H1 (cell line): ENCODE results near the gene EWSR1. TPM values are rescaled to one million over a fixed set of nuclear protein-coding genes. Genes with fewer than 3 reads are reported as not detected.

Experiments used
- CTCF ChIA-PET: fragments of 300-600 bp; sonication (Branson Sonifier 250); formaldehyde crosslinking; loops from one replicate; lab custom pipeline; 2021; ENCODE audit not compliant: partially characterized antibody; lab: Charles Lee
- POLR2A ChIA-PET: fragments of 300-600 bp; sonication (Branson Sonifier 250); formaldehyde crosslinking; loops from one replicate; lab custom pipeline; 2021; ENCODE audit warnings: inconsistent platforms; ENCODE audit not compliant: partially characterized antibody; lab: Charles Lee
- DNase-seq, 2 experiments: peaks; one replicate each; pipeline versions ENCODE4 v3.0.0 to v3.0.0-alpha.2; 2010 to 2022; ENCODE audit warnings: low spot score in 2 of 2, low read depth in 1 of 2, mixed read lengths in 1 of 2
- FAIRE-seq: peaks from 2 replicates; lab custom pipeline; 2011; peaks lifted over from hg19 to GRCh38; lab: Jason Lieb, UNC
- H2AFZ ChIP-seq: 2 replicates; pipeline ENCODE4 v1.8.1; 2012; ENCODE audit warnings: low read length, inconsistent platforms
- H2AK5ac ChIP-seq: 2 replicates; pipeline ENCODE4 v1.6.1; 2013; ENCODE audit warnings: low read depth, low read length
- H2BK120ac ChIP-seq: replicated peaks from 2 replicates; pipeline ENCODE3; 2013; ENCODE audit warnings: low read depth, low read length, inconsistent platforms
- H2BK12ac ChIP-seq: 2 replicates; pipeline ENCODE4 v1.6.1; 2013; ENCODE audit warnings: low read depth, low read length
- H2BK15ac ChIP-seq: 2 replicates; pipeline ENCODE4 v1.6.1; 2013; ENCODE audit warnings: low read length
- H2BK20ac ChIP-seq: 2 replicates; pipeline ENCODE4 v1.6.1; 2013; ENCODE audit warnings: low read length
- H2BK5ac ChIP-seq: 2 replicates; pipeline ENCODE4 v1.6.1; 2013; ENCODE audit warnings: low read depth, low read length
- H3K14ac ChIP-seq: 2 replicates; pipeline ENCODE4 v1.6.1; 2013; ENCODE audit warnings: inconsistent platforms; ENCODE audit not compliant: insufficient read length
- H3K18ac ChIP-seq: 2 replicates; pipeline ENCODE4 v1.6.1; 2013; ENCODE audit warnings: low read length; ENCODE audit errors: extremely low read depth
- H3K23ac ChIP-seq: 2 replicates; pipeline ENCODE4 v1.6.1; 2013; ENCODE audit warnings: inconsistent platforms; ENCODE audit not compliant: insufficient read length
- H3K23me2 ChIP-seq: 2 replicates; pipeline ENCODE4 v1.6.1; 2013; ENCODE audit warnings: low read depth, low read length
- H3K27ac ChIP-seq: 2 replicates; pipeline ENCODE4 v1.6.1; 2011; ENCODE audit warnings: low read depth, low read length, inconsistent platforms
- H3K27me3 ChIP-seq, 4 experiments: replicated peaks in 1 of 4; 1 replicate in 1 of 4; 2 replicates in 3 of 4; pipeline versions ENCODE4 v1.6.1 to v1.8.1; 2011 to 2013; ENCODE audit warnings: low read length in 3 of 4, mild to moderate bottlenecking in 3 of 4, inconsistent platforms in 2 of 4, mixed read lengths in 2 of 4, moderate library complexity in 1 of 4; ENCODE audit not compliant: control insufficient read depth in 3 of 4, insufficient read depth in 3 of 4; ENCODE audit errors: extremely low read depth in 1 of 4
- H3K36me3 ChIP-seq, 4 experiments: 2 replicates each; pipeline versions ENCODE4 v1.6.1 to v1.8.1; 2011 to 2013; ENCODE audit warnings: mild to moderate bottlenecking in 4 of 4, low read length in 3 of 4, moderate library complexity in 2 of 4, control low read depth in 1 of 4, inconsistent platforms in 1 of 4; ENCODE audit not compliant: insufficient read depth in 4 of 4, control insufficient read depth in 2 of 4
- H3K4ac ChIP-seq: replicated peaks from 2 replicates; pipeline ENCODE3; 2013; ENCODE audit warnings: low read length, low read depth, mixed read lengths, inconsistent platforms; ENCODE audit not compliant: insufficient read length
- H3K4me1 ChIP-seq, 4 experiments: replicated peaks in 1 of 4; 1 replicate in 1 of 4; 2 replicates in 3 of 4; pipeline versions ENCODE4 v1.6.1 to v1.8.1; 2011 to 2013; ENCODE audit warnings: low read length in 3 of 4, inconsistent platforms in 2 of 4, mixed read lengths in 1 of 4; ENCODE audit not compliant: insufficient read depth in 4 of 4, control insufficient read depth in 3 of 4
- H3K4me2 ChIP-seq, 2 experiments: 2 replicates each; pipeline versions ENCODE4 v1.6.1 to v1.8.1; 2011 to 2013; ENCODE audit warnings: low read depth in 2 of 2, low read length in 2 of 2, control low read depth in 1 of 2, inconsistent platforms in 1 of 2, mild to moderate bottlenecking in 1 of 2; ENCODE audit not compliant: insufficient read depth in 1 of 2
- H3K4me3 ChIP-seq, 4 experiments: fragments of 200-600, 300-600 bp in 1 of 4; sonication (generic), shearing (Covaris generic), sonication (Bioruptor Twin) in 1 of 4; 2 replicates each; pipeline versions ENCODE4 v1.5.1 to v1.8.1; 2011 to 2016; ENCODE audit warnings: low read length in 4 of 4, low read depth in 3 of 4, control low read depth in 2 of 4, inconsistent platforms in 2 of 4, mild to moderate bottlenecking in 2 of 4, mixed read lengths in 1 of 4, moderate library complexity in 1 of 4; ENCODE audit not compliant: insufficient read depth in 2 of 4; ENCODE audit errors: extremely low read depth in 1 of 4
- H3K56ac ChIP-seq: replicated peaks from 2 replicates; pipeline ENCODE3; 2013; ENCODE audit warnings: low read depth, mild to moderate bottlenecking, mixed read lengths, low read length, inconsistent platforms; ENCODE audit not compliant: insufficient read length
- H3K79me1 ChIP-seq: 2 replicates; pipeline ENCODE4 v1.6.1; 2013; ENCODE audit warnings: low read depth, low read length, control low read depth
- H3K79me2 ChIP-seq, 2 experiments: 2 replicates each; pipeline versions ENCODE4 v1.6.1 to v1.8.1; 2012 to 2013; ENCODE audit warnings: low read length in 2 of 2, mild to moderate bottlenecking in 2 of 2, inconsistent platforms in 1 of 2; ENCODE audit not compliant: insufficient read depth in 2 of 2, control insufficient read depth in 1 of 2
- H3K9ac ChIP-seq, 4 experiments: replicated peaks in 1 of 4; 1 replicate in 1 of 4; 2 replicates in 3 of 4; pipeline versions ENCODE4 v1.6.1 to v1.8.1; 2011 to 2013; ENCODE audit warnings: low read depth in 3 of 4, low read length in 3 of 4, control low read depth in 2 of 4, mild to moderate bottlenecking in 2 of 4, moderate library complexity in 2 of 4, inconsistent platforms in 1 of 4; ENCODE audit errors: extremely low read depth in 1 of 4
- H3K9me3 ChIP-seq, 2 experiments: 2 replicates each; pipeline versions ENCODE4 v1.6.1 to v1.8.1; 2012 to 2013; ENCODE audit warnings: mild to moderate bottlenecking in 2 of 2, moderate library complexity in 2 of 2, control low read depth in 1 of 2, inconsistent platforms in 1 of 2, low read depth in 1 of 2, low read length in 1 of 2, mixed read lengths in 1 of 2; ENCODE audit not compliant: insufficient read depth in 2 of 2
- H4K20me1 ChIP-seq, 2 experiments: replicated peaks in 1 of 2; 2 replicates each; pipeline versions ENCODE3 to v1.8.1; 2011 to 2013; ENCODE audit warnings: inconsistent platforms in 2 of 2, low read length in 2 of 2, mild to moderate bottlenecking in 1 of 2; ENCODE audit not compliant: insufficient read depth in 2 of 2, control insufficient read depth in 1 of 2
- H4K5ac ChIP-seq: 2 replicates; pipeline ENCODE4 v1.6.1; 2013; ENCODE audit warnings: low read length, low read depth, mixed read lengths, inconsistent platforms; ENCODE audit not compliant: insufficient read length
- H4K8ac ChIP-seq: 2 replicates; pipeline ENCODE4 v1.8.0; 2013; ENCODE audit warnings: mild to moderate bottlenecking, moderate library complexity, low read length, inconsistent platforms; ENCODE audit not compliant: insufficient read depth; ENCODE audit errors: extremely low read depth
- H4K91ac ChIP-seq: replicated peaks from 2 replicates; pipeline ENCODE3; 2013; ENCODE audit warnings: low read length, mixed read lengths, inconsistent platforms; ENCODE audit not compliant: insufficient read length
- KDM1A ChIP-seq: fragments of 200-600, 300-600 bp; sonication (generic); IDR thresholded peaks from 2 replicates; pipeline ENCODE4 v1.7.1; 2016; ENCODE audit warnings: mild to moderate bottlenecking, low read length, borderline replicate concordance
- MAFK ChIP-seq: IDR thresholded peaks from 2 replicates; pipeline ENCODE4 v1.6.1; 2012; ENCODE audit warnings: low read depth, mild to moderate bottlenecking, improper control_type of control experiment, low read length
- NRF1 ChIP-seq: IDR thresholded peaks from 2 replicates; pipeline ENCODE4 v1.6.1; 2011; ENCODE audit warnings: mild to moderate bottlenecking, low read depth, low read length, improper control_type of control experiment
- PHF8 ChIP-seq: fragments of 200-600 bp; sonication (generic); conservative IDR thresholded peaks from 2 replicates; pipeline ENCODE4 v1.7.1; 2012; ENCODE audit warnings: low read depth, mild to moderate bottlenecking, inconsistent platforms, low read length, moderate library complexity
- RNF2 ChIP-seq: fragments of 200-900, 300-1000 bp; sonication (generic); IDR thresholded peaks from 2 replicates; pipeline ENCODE4 v1.7.1; 2016; ENCODE audit warnings: borderline replicate concordance, low read depth, mild to moderate bottlenecking, antibody characterized with exemption, low read length; ENCODE audit not compliant: poor library complexity, severe bottlenecking; ENCODE audit errors: missing control alignments
- SAP30 ChIP-seq: fragments of 300-600 bp; sonication (generic); IDR thresholded peaks from 2 replicates; pipeline ENCODE4 v1.7.1; 2012; ENCODE audit warnings: low read length, moderate library complexity, mild to moderate bottlenecking, inconsistent platforms; ENCODE audit not compliant: insufficient read depth, insufficient replicate concordance
- WGBS, 2 experiments: shearing (Covaris generic) in 1 of 2; methylation state at CpG; one replicate each; pipeline versions ENCODE4 v1.1.6 to v1.1.7; 2013 to 2015; ENCODE audit warnings: low lambda C conversion rate in 2 of 2, mixed read lengths in 2 of 2, inconsistent platforms in 1 of 2, low coverage in 1 of 2, missing lambda C conversion rate in 1 of 2; ENCODE audit not compliant: insufficient replicate concordance in 2 of 2, insufficient coverage in 1 of 2, insufficient read length in 1 of 2; ENCODE audit errors: extremely low coverage in 1 of 2, missing lambda C conversion rate in 1 of 2; 5-methylcytosine and 5-hydroxymethylcytosine counted together
- polyA plus RNA-seq, 7 experiments: library from polyadenylated mRNA; depleted of rRNA in 3 of 7; stranded (reverse) in 5 of 7; unstranded in 2 of 7; fragments of >200 nt in 5 of 7; fragments of 200-250 nt in 2 of 7; gene quantifications; 1 replicate in 5 of 7; 2 replicates in 1 of 7; 4 replicates in 1 of 7; pipeline versions ENCODE4 v1.2.1 to v1.2.3, GENCODE V29; 2011 to 2013; ENCODE audit warnings: missing spikeins in 2 of 7, mixed read lengths in 2 of 7
- total RNA-seq: library from RNA; stranded (reverse); fragmentation: NEBNext Ultra II Directional; extraction: Animal tissue kit (Norgen Biotek cat#: 25700); gene quantifications from 2 replicates; pipeline ENCODE4 v1.2.1, GENCODE V29; 2021

EWSR1 gene
- total and polyA plus RNA-seq, 2 of the 8 experiments (the other 6 are each of a cell fraction or from before 2014, with no cell fraction given): 387 to 930 TPM

- Histone ChIP-seq H2BK15ac (no peak overlapping the region), H3K4me1 (no peaks in the 10 kb centered on the region), H4K5ac (no peak overlapping the region), H3K4ac (no peak overlapping the region), H4K91ac (no peak overlapping the region), H3K18ac (no peak overlapping the region), H3K23ac (no peak overlapping the region), H2BK12ac (no peak overlapping the region), H3K9me3 (no peaks in the 10 kb centered on the region), H3K36me3 (peaks cover 35 to 97% (median 72%) of the 10 kb centered on the region in 4 experiments), H3K9ac (no peak overlapping the region), H2BK20ac (no peak overlapping the region), H2BK5ac (no peak overlapping the region), H3K79me1 (peaks cover 2% of the 10 kb centered on the region; the same call in 1 of the 2 replicates), H3K79me2 (peaks cover 2 to 50% of the 10 kb centered on the region in 2 experiments; a peak in 2 of 4 replicates), H3K23me2 (no peaks in the 10 kb centered on the region), H2AFZ (no peak overlapping the region), H3K27me3 (no peaks in the 10 kb centered on the region), H4K20me1 (peaks cover 10 to 16% of the 10 kb centered on the region in 2 experiments)
- ChIA-PET POLR2A (interaction anchor here (1.1 to 20.1 kb wide), 3 partner anchors 13 to 24 kb away, joined by 5 to 436 read pairs (median 66); partner anchors contain the start of genes EWSR1, GAS2L1 and RHBDD3), CTCF (no interaction called here)
- TF ChIP-seq NRF1: no peak
- TF ChIP-seq PHF8: no peak
- TF ChIP-seq RNF2: no peak
- TF ChIP-seq SAP30: no peak
- TF ChIP-seq KDM1A: no peak
- no peak for TF ChIP-seq MAFK
- TF ChIP-seq, all 59 proteins: peak for 0
- no peak overlapping the region for H2AK5ac ChIP-seq
- H3K4me3 ChIP-seq: no peak overlapping the region
- no peak overlapping the region for H2BK120ac ChIP-seq
- no peak overlapping the region for H3K27ac ChIP-seq
- no peak overlapping the region for H4K8ac ChIP-seq
- FAIRE-seq: no peak
- no peak overlapping the region for H3K56ac ChIP-seq
- 92% methylated on average over 5 of the region's 5 CpGs; no CpG with 5 or more reads in 1 of the 2 experiments for WGBS, 2 experiments
- no peak overlapping the region for H3K4me2 ChIP-seq
- no peak for DNase-seq
- no peak overlapping the region for H3K14ac ChIP-seq
Observed at GRCh38 chr22:29290061-29290460, 22.0 kb downstream of the EWSR1 start.
